Endothelial cell of umbilical vein (primary cell): ENCODE data around the gene NUDC. TPM values are rescaled to one million over a fixed set of nuclear protein-coding genes. Genes with fewer than 3 reads are reported as not detected.

Experiments used
- BruUV-seq: library from RNA; stranded (reverse); fragments of 400-500 nt; replicated peaks from 2 replicates; lab custom pipeline; 2021; lab: Mats Ljungman, UMichigan
- CTCF ChIA-PET: fragments of 300-600, 350-600 bp; sonication (Branson Sonifier 250); formaldehyde crosslinking; loops from one replicate; lab custom pipeline; 2021; ENCODE audit warnings: antibody characterized with exemption, inconsistent platforms; lab: Charles Lee
- POLR2A ChIA-PET: fragments of 300-600, 350-600 bp; sonication (Branson Sonifier 250); formaldehyde crosslinking; loops from one replicate; lab custom pipeline; 2021; ENCODE audit warnings: antibody characterized with exemption, inconsistent platforms; lab: Charles Lee
- DNase-seq: peaks from one replicate; pipeline ENCODE4 v3.0.0-alpha.2; 2011; ENCODE audit warnings: low read depth, low spot score
- FAIRE-seq: peaks from 2 replicates; lab custom pipeline; 2011; peaks lifted over from hg19 to GRCh38; lab: Jason Lieb, UNC
- H2AFZ ChIP-seq: 2 replicates; pipeline ENCODE4 v1.6.0; 2012; ENCODE audit warnings: low read depth, low read length, control low read depth, inconsistent platforms
- H3K27ac ChIP-seq: 2 replicates; pipeline ENCODE4 v1.5.1; 2011; ENCODE audit warnings: low read depth, mild to moderate bottlenecking, control low read depth, low read length, moderate library complexity; ENCODE audit not compliant: insufficient read depth
- H3K27me3 ChIP-seq, 2 experiments: 2 replicates each; pipeline versions ENCODE4 v1.6.0 to v1.6.1; 2011; ENCODE audit warnings: low read length in 2 of 2, mixed read lengths in 1 of 2; ENCODE audit not compliant: control insufficient read depth in 2 of 2, insufficient read depth in 2 of 2
- H3K36me3 ChIP-seq, 2 experiments: 2 replicates in 1 of 2; 3 replicates in 1 of 2; pipeline ENCODE4 v1.5.1; 2011; ENCODE audit warnings: low read length in 2 of 2, mild to moderate bottlenecking in 1 of 2, moderate library complexity in 1 of 2; ENCODE audit not compliant: control insufficient read depth in 2 of 2, insufficient read depth in 2 of 2; ENCODE audit errors: extremely low read depth in 1 of 2
- H3K4me1 ChIP-seq: 3 replicates; pipeline ENCODE4 v1.5.1; 2011; ENCODE audit warnings: mild to moderate bottlenecking, low read length; ENCODE audit not compliant: control insufficient read depth, insufficient read depth; ENCODE audit errors: extremely low read depth
- H3K4me2 ChIP-seq: 2 replicates; pipeline ENCODE4 v1.6.1; 2011; ENCODE audit warnings: low read length, control low read depth, mixed read lengths; ENCODE audit not compliant: insufficient read depth
- H3K4me3 ChIP-seq, 3 experiments: fragments of 200-600 bp in 1 of 3; sonication (generic), shearing (Covaris generic) in 1 of 3; replicated peaks in 1 of 3; 2 replicates each; pipeline ENCODE4 v1.5.1; 2011 to 2016; ENCODE audit warnings: control low read depth in 3 of 3, low read length in 3 of 3, mild to moderate bottlenecking in 2 of 3, inconsistent platforms in 1 of 3, low read depth in 1 of 3, moderate library complexity in 1 of 3; ENCODE audit not compliant: insufficient read depth in 1 of 3
- H3K79me2 ChIP-seq: 2 replicates; pipeline ENCODE4 v1.6.0; 2012; ENCODE audit warnings: low read length, inconsistent platforms; ENCODE audit not compliant: control insufficient read depth, insufficient read depth
- H3K9ac ChIP-seq: replicated peaks from 2 replicates; pipeline ENCODE3; 2011; ENCODE audit warnings: low read length, control low read depth; ENCODE audit not compliant: insufficient read depth; ENCODE audit errors: extremely low read depth
- H3K9me1 ChIP-seq: replicated peaks from 3 replicates; pipeline ENCODE4 v1.6.0; 2011; ENCODE audit warnings: mild to moderate bottlenecking, low read length; ENCODE audit not compliant: control insufficient read depth, insufficient read depth; ENCODE audit errors: extremely low read depth
- H3K9me3 ChIP-seq: replicated peaks from 2 replicates; pipeline ENCODE4 v1.5.1; 2012; ENCODE audit warnings: low read length, inconsistent platforms; ENCODE audit not compliant: control insufficient read depth, insufficient read depth
- H4K20me1 ChIP-seq: replicated peaks from 2 replicates; pipeline ENCODE3; 2011; ENCODE audit warnings: mild to moderate bottlenecking, low read length; ENCODE audit not compliant: control insufficient read depth, insufficient read depth; ENCODE audit errors: extremely low read depth
- CTCF ChIP-seq, 2 donors: IDR thresholded peaks; 1 replicate in 1 of 2; 2 replicates in 1 of 2; pipeline ENCODE4 v1.5.1; 2011; ENCODE audit warnings: low read length in 2 of 2, mild to moderate bottlenecking in 2 of 2, moderate library complexity in 2 of 2, control low read depth in 1 of 2, inconsistent platforms in 1 of 2, low read depth in 1 of 2; ENCODE audit not compliant: insufficient read depth in 1 of 2; ENCODE audit errors: extremely low read depth in 1 of 2
- EZH2 ChIP-seq: IDR thresholded peaks from 2 replicates; pipeline ENCODE4 v1.6.1; 2012; ENCODE audit warnings: borderline replicate concordance, low read depth, mild to moderate bottlenecking, moderate library complexity, low read length, inconsistent platforms; ENCODE audit not compliant: severe bottlenecking
- FOS ChIP-seq: IDR thresholded peaks from 2 replicates; pipeline ENCODE4 v1.6.1; 2011; ENCODE audit warnings: mild to moderate bottlenecking, low read length, moderate library complexity, borderline replicate concordance; ENCODE audit not compliant: insufficient read depth
- GATA2 ChIP-seq: IDR thresholded peaks from 2 replicates; pipeline ENCODE4 v1.7.0; 2011; ENCODE audit warnings: low read depth, mild to moderate bottlenecking, moderate library complexity, mixed read lengths, low read length; ENCODE audit not compliant: insufficient read length, insufficient read depth
- JUN ChIP-seq: IDR thresholded peaks from 2 replicates; pipeline ENCODE4 v1.6.1; 2011; ENCODE audit warnings: borderline replicate concordance, low read depth; ENCODE audit not compliant: insufficient read length, insufficient read depth
- MYC ChIP-seq: IDR thresholded peaks from one replicate; pipeline ENCODE4 v1.6.1; 2011; ENCODE audit warnings: mild to moderate bottlenecking, low read depth, low read length
- POLR2A ChIP-seq: IDR thresholded peaks from 2 replicates; pipeline ENCODE4 v1.6.1; 2012; ENCODE audit warnings: low read depth, mild to moderate bottlenecking, control low read depth, low read length
- dilution Hi-C: fragments of 300-500 bp; cut with MboI; formaldehyde crosslinking; loops from one replicate; pipeline ENCODE4 v1.15.0; 2019; ENCODE audit warnings: low sequenced_read_pairs; ENCODE audit not compliant: extremely low pct_ligation_motif_present
- intact Hi-C: fragments of 100-400 bp; cut with micrococcal nuclease; formaldehyde crosslinking; loops from one replicate; pipeline ENCODE4 v1.10.0; 2022
- polyA plus RNA-seq, 4 experiments: library from polyadenylated mRNA; depleted of rRNA in 3 of 4; stranded (reverse) in 3 of 4; unstranded in 1 of 4; fragments of >200 nt; gene quantifications; 2 replicates each; pipeline versions ENCODE4 v1.2.1 to v1.2.3, GENCODE V29; 2011 to 2012; ENCODE audit warnings: missing spikeins in 1 of 4
- total RNA-seq: library from RNA; stranded (reverse); gene quantifications from 2 replicates; pipeline ENCODE4 v1.2.3, GENCODE V29; 2021

NUDC gene
- total and polyA plus RNA-seq, 2 donors (not counting 3 experiments of a cell fraction or from before 2014, with no cell fraction given) = 42.5 to 102 TPM

GRCh38 chr1:26938004-26938658 lies 16.6 kb downstream of the NUDC start:
- DNase-seq = no peak
- Histone ChIP-seq H3K27me3 (no peaks in the 10 kb centered on the region), H3K4me3 (no peak overlapping the region), H3K9me1 (no peaks in the 10 kb centered on the region), H3K27ac (no peak overlapping the region), H3K4me2 (no peak overlapping the region), H3K9ac (no peak overlapping the region), H3K4me1 (no peaks in the 10 kb centered on the region), H2AFZ (no peak overlapping the region), H3K79me2 (peaks cover 44% of the 10 kb centered on the region), H3K9me3 (no peaks in the 10 kb centered on the region), H4K20me1 (no peaks in the 10 kb centered on the region), H3K36me3 (peaks cover 0 to 23% of the 10 kb centered on the region in 2 experiments)
- FAIRE-seq = no peak
- dilution Hi-C loops = no loop called here
- POLR2A ChIA-PET = no interaction called here
- TF ChIP-seq FOS (no peak), GATA2 (no peak), JUN (no peak), MYC (no peak)
- BruUV-seq = no TSS peak
- CTCF ChIA-PET = interaction anchor here (0.8 to 1.5 kb wide), 3 partner anchors 12 to 24 kb away, joined by 3 to 4 read pairs (median 3); no protein-coding TSS in a partner anchor
- intact Hi-C loops = no loop called here

GRCh38 chr1:26938659-26939025 lies 17.1 kb downstream of the NUDC start:
- no peaks in the 10 kb centered on the region for H3K9me1 ChIP-seq
- intact Hi-C loops (no loop called here), dilution Hi-C loops (no loop called here)
- no peaks in the 10 kb centered on the region for H4K20me1 ChIP-seq
- no peak overlapping the region for H3K4me3 ChIP-seq
- POLR2A ChIA-PET = no interaction called here
- no peak overlapping the region for H3K27ac ChIP-seq
- no TSS peak for BruUV-seq
- H3K9ac ChIP-seq = no peak overlapping the region
- FAIRE-seq (no peak), DNase-seq (no peak)
- peaks cover 44% of the 10 kb centered on the region for H3K79me2 ChIP-seq
- H3K36me3 ChIP-seq = peaks cover 5 to 26% of the 10 kb centered on the region in 2 experiments
- H3K4me1 ChIP-seq = no peaks in the 10 kb centered on the region
- no peak overlapping the region for H2AFZ ChIP-seq
- H3K27me3 ChIP-seq = no peaks in the 10 kb centered on the region
- TF ChIP-seq JUN (no peak), POLR2A (no peak), EZH2 (no peak), GATA2 (no peak), CTCF (IDR thresholded peaks at IDR 0.05; ENCODE audit: extremely low read depth in 1 of 2, insufficient read depth in 1 of 2, low read depth in 1 of 2, low read length in 2 of 2) (no peak)
- no peaks in the 10 kb centered on the region for H3K9me3 ChIP-seq
- H3K4me2 ChIP-seq = no peak overlapping the region
- CTCF ChIA-PET = interaction anchor here (1.3 to 1.5 kb wide), 2 partner anchors 12 to 13 kb away, joined by 3 to 4 read pairs; no protein-coding TSS in a partner anchor
